Left ventricle myocardium inferior (tissue), 1 donor: ENCODE measurements around the gene DQX1. TPM values are rescaled to one million over a fixed set of nuclear protein-coding genes. Genes with fewer than 3 reads are reported as not detected.
"Not testable (repeated sequence)": the region's sequence is repeated elsewhere in the genome, so short reads cannot be mapped to it uniquely, and the experiment has no call there.

Source experiments
- DNase-seq: peaks from one replicate; pipeline ENCODE4 v3.0.0-alpha.2; 2020
- H3K27ac ChIP-seq: fragments of 200-600 bp; replicated peaks from 2 replicates; pipeline ENCODE4 v1.8.0; 2021
- H3K27me3 ChIP-seq: fragments of 200-600 bp; 2 replicates; pipeline ENCODE4 v1.8.0; 2021; ENCODE audit warnings: low read depth
- H3K36me3 ChIP-seq: fragments of 200-600 bp; 2 replicates; pipeline ENCODE4 v1.8.0; 2021
- H3K4me1 ChIP-seq: fragments of 200-600 bp; 2 replicates; pipeline ENCODE4 v1.8.0; 2021
- H3K4me3 ChIP-seq: fragments of 200-600 bp; 2 replicates; pipeline ENCODE4 v1.8.0; 2021; ENCODE audit warnings: mild to moderate bottlenecking, moderate library complexity
- H3K9me3 ChIP-seq: fragments of 200-600 bp; replicated peaks from 2 replicates; pipeline ENCODE4 v1.8.0; 2021
- CTCF ChIP-seq: fragments of 200-600 bp; IDR thresholded peaks from 2 replicates; pipeline ENCODE4 v1.8.0; 2021; ENCODE audit warnings: antibody characterized with exemption, mild to moderate bottlenecking, borderline replicate concordance
- intact Hi-C: fragments of 100-400 bp; cut with micrococcal nuclease; formaldehyde crosslinking; loops from one replicate; pipeline ENCODE4 v1.11.0; 2022
- total RNA-seq: library from RNA; stranded (reverse); fragmentation: NEBNext Ultra II Directional; extraction: Animal tissue kit (Norgen Biotek cat#: 25700); gene quantifications from one replicate; pipeline ENCODE4 v1.2.1, GENCODE V29; 2021
- donor health status: DM: no; HTN: yes; CAD: no; lungs with severe emphysema.

Gene DQX1
- total RNA-seq, 1 donor from 2014 or later = 0.11 TPM

GRCh38 chr2:74491648-74492544 is 34.1 kb downstream of the DQX1 start:
- Histone ChIP-seq H3K4me1 (no peaks in the 10 kb centered on the region), H3K4me3 (no peak overlapping the region), H3K27ac (no peak overlapping the region), H3K9me3 (no peaks in the 10 kb centered on the region), H3K27me3 (peaks cover 3% of the 10 kb centered on the region), H3K36me3 (peaks cover 58% of the 10 kb centered on the region)
- TF ChIP-seq CTCF = no peak
- intact Hi-C loops = no loop called here
- no peak for DNase-seq

DNA sequence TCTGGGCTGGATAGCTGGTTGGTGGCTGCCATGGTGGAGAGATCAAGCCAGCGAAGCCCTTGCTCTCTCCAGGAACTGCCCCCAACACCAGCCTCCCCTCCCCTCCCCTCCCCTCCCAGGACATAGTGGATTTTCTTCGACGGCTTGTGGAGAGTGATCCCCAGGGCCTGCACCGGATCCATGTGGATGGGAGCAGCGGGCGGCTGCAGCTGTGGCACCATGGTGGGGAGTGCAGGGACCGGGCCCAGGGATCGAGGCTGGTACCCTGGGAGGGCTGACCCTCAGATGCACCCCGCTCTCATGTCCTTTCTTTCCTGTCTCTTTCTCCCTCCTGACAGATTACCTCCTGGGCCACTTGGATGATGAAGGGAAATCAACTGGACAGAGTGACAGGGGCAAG is 36.1 kb downstream of the DQX1 start:
- intact Hi-C loops = loop anchor here (10.0 kb wide), 1 partner anchor 55 kb away; no protein-coding TSS in a partner anchor
- Histone ChIP-seq H3K4me3 (no peak overlapping the region), H3K9me3 (no peaks in the 10 kb centered on the region), H3K36me3 (peaks cover 76% of the 10 kb centered on the region), H3K27me3 (no peaks in the 10 kb centered on the region), H3K4me1 (no peaks in the 10 kb centered on the region), H3K27ac (no peak overlapping the region)
- no peak for DNase-seq
- no peak for TF ChIP-seq CTCF

GRCh38 chr2:74488643-74489481 is 37.2 kb downstream of the DQX1 start:
- Histone ChIP-seq H3K27ac (no peak overlapping the region), H3K27me3 (no peaks in the 10 kb centered on the region), H3K4me1 (peaks cover 7% of the 10 kb centered on the region), H3K4me3 (no peak overlapping the region), H3K36me3 (peaks cover 74% of the 10 kb centered on the region), H3K9me3 (no peaks in the 10 kb centered on the region)
- no peak for TF ChIP-seq CTCF
- intact Hi-C loops = loop anchor here (10.0 kb wide), 1 partner anchor 56 kb away; no protein-coding TSS in a partner anchor
- DNase-seq = no peak

GRCh38 chr2:74486141-74486540 is 39.9 kb downstream of the DQX1 start:
- Histone ChIP-seq H3K27ac (no peak overlapping the region), H3K4me3 (no peak overlapping the region), H3K9me3 (no peaks in the 10 kb centered on the region), H3K4me1 (peaks cover 30% of the 10 kb centered on the region), H3K27me3 (no peaks in the 10 kb centered on the region), H3K36me3 (peaks cover 50% of the 10 kb centered on the region)
- intact Hi-C loops = loop anchor here (10.0 kb wide), 1 partner anchor 59 kb away; no protein-coding TSS in a partner anchor
- no peak for DNase-seq
- TF ChIP-seq CTCF = no peak

- not testable (repeated sequence) for H3K9me3 ChIP-seq, DNase-seq, H3K27me3 ChIP-seq
- Histone ChIP-seq H3K4me1 (peaks cover 44% of the 10 kb centered on the region), H3K4me3 (peak overlapping the region; percentile 99), H3K36me3 (peaks cover 57% of the 10 kb centered on the region), H3K27ac (peak overlapping the region; percentile 97)
- intact Hi-C loops = loop anchor here (5.0 to 10.0 kb wide), 2 partner anchors 61 to 104 kb away; no protein-coding TSS in a partner anchor
Measured at GRCh38 chr2:74483675-74484164, 42.3 kb downstream of the DQX1 start.
